ENCODE measurements around the gene EFCAB6.

The EFCAB6 gene

DNA sequence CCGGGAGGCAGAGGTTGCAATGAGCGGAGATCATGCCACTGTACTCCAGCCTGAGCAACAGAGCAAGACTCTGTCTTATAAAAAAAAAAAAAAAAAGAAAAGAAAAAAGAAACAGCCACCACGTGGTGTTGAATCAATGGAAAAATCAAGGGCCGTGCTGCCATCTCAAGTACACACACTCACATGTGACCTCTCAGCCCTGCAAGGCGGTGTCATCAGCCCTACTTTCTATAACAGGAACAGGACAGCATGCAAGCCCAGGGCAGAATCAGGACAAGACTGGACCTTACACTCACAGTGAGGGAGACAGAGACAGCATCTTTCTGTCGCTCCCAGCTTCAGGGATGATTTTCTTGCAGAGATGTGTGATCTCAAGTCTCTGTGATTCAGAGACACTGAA, 220.7 kb downstream of the EFCAB6 start:
- TF ChIP-seq, protein P1, sequence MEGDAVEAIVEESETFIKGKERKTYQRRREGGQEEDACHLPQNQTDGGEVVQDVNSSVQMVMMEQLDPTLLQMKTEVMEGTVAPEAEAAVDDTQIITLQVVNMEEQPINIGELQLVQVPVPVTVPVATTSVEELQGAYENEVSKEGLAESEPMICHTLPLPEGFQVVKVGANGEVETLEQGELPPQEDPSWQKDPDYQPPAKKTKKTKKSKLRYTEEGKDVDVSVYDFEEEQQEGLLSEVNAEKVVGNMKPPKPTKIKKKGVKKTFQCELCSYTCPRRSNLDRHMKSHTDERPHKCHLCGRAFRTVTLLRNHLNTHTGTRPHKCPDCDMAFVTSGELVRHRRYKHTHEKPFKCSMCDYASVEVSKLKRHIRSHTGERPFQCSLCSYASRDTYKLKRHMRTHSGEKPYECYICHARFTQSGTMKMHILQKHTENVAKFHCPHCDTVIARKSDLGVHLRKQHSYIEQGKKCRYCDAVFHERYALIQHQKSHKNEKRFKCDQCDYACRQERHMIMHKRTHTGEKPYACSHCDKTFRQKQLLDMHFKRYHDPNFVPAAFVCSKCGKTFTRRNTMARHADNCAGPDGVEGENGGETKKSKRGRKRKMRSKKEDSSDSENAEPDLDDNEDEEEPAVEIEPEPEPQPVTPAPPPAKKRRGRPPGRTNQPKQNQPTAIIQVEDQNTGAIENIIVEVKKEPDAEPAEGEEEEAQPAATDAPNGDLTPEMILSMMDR (conservative IDR thresholded peaks at IDR 0.05; ENCODE audit: low read depth, low read length), result no peak
- DNase-seq (ENCODE audit: low read depth), result no peak
- H3K4me3 ChIP-seq (ENCODE audit: low read length), result no peak overlapping the region

DNA sequence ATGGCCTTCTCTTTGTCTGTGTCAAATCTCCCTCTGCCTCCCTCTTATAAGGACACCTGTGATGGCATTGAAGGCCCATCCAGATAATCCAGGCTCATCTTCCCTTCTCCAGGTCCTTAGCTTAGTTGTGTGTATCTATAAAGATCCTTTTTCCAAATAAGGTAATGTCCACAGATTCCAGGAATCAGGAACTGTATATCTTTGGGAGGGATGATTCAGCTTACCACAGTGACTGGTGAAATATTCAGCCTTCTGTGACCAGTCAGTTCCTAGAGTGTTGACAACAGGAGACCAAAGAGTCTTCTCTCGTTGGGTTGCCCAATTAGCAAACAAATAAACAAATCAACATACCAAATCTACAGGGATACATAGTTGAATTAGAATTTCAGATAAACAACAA, 224.5 kb downstream of the EFCAB6 start:
- DNase-seq (ENCODE audit: low read depth), result no peak
- TF ChIP-seq, protein P1 (conservative IDR thresholded peaks at IDR 0.05; ENCODE audit: low read depth, low read length), result no peak
- no peak overlapping the region for H3K4me3 ChIP-seq (ENCODE audit: low read length)

DNA sequence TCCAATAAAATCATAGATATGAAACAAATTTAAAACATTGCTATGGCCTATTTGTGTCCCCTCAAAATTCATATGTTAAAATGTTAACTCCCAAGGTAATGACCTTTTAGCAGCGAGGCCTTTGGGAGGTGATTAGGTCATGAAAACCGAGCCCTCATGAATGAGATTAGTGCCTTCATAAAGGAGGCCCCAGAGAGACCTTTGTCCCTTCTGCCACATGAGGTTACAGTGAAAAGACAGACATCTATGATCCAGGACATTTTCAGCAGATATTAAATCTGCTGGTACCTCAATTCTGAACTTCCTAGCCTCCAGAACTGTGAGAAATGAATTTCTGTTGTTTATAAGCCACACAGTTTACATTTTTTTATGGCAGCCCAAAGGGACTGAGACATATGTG, 228.6 kb downstream of the EFCAB6 start:
- no peak overlapping the region for H3K4me3 ChIP-seq (ENCODE audit: low read length)
- no peak for DNase-seq (ENCODE audit: low read depth)
- TF ChIP-seq, protein P1 (conservative IDR thresholded peaks at IDR 0.05; ENCODE audit: low read depth, low read length), result no peak

DNA sequence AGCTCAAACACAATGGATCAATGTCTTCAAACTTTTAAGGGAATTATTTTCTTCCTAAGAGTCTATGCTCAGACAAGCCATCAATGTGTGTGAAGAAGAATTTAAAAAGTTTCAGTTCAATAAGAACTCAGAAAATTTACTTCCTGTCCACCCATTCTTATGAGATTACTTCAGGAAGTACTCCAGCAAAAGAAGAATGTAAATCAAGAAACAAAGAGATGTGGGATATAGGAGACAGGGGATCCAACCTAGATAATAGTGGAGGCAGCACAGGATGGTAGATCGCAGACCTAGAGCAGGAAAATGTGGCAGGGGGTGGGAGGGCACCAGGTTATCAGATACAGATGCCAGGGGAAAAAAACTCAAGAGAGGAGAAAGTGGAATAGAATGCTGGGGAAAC, 229.7 kb downstream of the EFCAB6 start:
- no peak for DNase-seq (ENCODE audit: low read depth)
- TF ChIP-seq, protein P1 (conservative IDR thresholded peaks at IDR 0.05; ENCODE audit: low read depth, low read length), result no peak
- no peak overlapping the region for H3K4me3 ChIP-seq (ENCODE audit: low read length)

DNA sequence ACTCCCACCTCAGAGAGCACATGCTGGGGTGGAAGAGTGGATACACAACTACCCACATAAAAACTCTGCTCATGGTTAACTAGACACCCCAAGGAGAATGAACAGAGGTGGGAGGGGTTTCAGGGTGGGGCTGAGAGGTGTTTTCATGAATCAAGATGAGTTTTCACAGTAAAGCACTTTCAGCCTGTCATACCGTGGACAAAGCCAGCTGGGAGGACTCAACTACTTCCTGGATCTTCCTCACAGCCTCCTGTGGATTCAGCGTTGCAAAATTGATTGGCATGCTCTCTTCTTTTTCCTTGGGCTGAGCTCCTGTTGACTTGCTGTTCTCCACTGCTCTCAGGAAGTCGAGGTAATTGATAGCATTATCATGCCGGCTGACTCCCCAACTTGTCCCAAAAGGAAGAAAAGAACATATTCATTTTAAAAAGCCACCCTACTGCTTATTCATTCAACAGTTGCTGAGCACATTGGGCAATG, 231.8 kb downstream of the EFCAB6 start:
- no peak overlapping the region for H3K4me3 ChIP-seq (ENCODE audit: low read length)
- DNase-seq (ENCODE audit: low read depth), result no peak
- TF ChIP-seq, protein P1 (conservative IDR thresholded peaks at IDR 0.05; ENCODE audit: low read depth, low read length), result no peak

DNA sequence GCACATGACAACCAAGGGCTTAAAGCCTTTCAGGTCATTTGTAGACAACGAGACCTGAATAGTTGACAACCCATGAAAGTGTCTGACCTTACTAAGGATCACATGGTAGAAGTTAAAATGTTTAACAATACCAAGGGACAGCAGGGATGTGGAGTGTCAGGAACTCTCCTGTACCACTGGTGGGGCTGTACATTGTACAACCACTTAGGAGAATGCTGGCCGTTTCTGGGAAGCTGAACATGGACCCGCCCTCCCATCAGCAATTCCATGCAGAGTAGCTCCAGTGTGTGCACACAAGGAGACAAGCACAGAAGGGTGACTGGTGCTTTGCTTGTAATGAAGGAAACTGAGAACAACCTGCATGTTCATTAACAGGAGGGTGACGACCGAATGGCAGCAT, 237.4 kb downstream of the EFCAB6 start:
- DNase-seq (ENCODE audit: low read depth), result no peak
- no peak overlapping the region for H3K4me3 ChIP-seq (ENCODE audit: low read length)
- TF ChIP-seq, protein P1 (conservative IDR thresholded peaks at IDR 0.05; ENCODE audit: low read depth, low read length), result no peak

DNA sequence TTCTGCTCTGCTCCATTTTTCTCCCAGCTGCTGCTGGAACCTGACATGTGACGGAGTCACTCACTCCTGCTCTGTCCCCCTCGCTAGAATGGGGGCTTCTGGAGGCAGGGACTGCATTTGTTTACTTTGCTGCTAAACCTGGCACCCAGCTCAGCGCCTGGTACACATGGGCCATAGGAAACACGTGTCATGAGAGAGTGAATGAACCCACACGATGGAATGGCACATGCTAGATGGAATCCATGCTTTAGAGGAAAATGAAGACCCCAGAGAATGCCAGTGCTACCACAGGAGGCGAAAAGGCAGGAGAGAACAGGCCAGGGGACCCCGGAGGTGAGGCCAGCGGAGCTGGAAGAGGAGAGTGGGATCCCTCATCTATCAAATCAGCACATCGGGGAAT, 239.4 kb downstream of the EFCAB6 start:
- TF ChIP-seq, protein P1 (conservative IDR thresholded peaks at IDR 0.05; ENCODE audit: low read depth, low read length), result no peak
- H3K4me3 ChIP-seq (ENCODE audit: low read length), result no peak overlapping the region
- no peak for DNase-seq (ENCODE audit: low read depth)

Measured in retinal pigment epithelial cell (primary cell).